ENCODE results near the gene DTNBP1.

DTNBP1 gene

GRCh38 chr6:15598273-15598798 is 64.5 kb downstream of the DTNBP1 start:
- no peaks in the 10 kb centered on the region for H3K36me3 ChIP-seq (ENCODE audit: insufficient read depth, low read depth, low read length)
- H3K4me3 ChIP-seq (ENCODE audit: low read length) = no peak overlapping the region
- H3K27ac ChIP-seq (ENCODE audit: low read length) = no peak overlapping the region
- H3K9me3 ChIP-seq (ENCODE audit: insufficient read depth, low read depth, low read length) = no peaks in the 10 kb centered on the region
- H3K27me3 ChIP-seq (ENCODE audit: insufficient read depth, low read length) = no peaks in the 10 kb centered on the region
- H3K9ac ChIP-seq (ENCODE audit: low read depth, low read length) = no peak overlapping the region
- H3K4me1 ChIP-seq (ENCODE audit: insufficient read depth, low read length) = peaks cover 6% of the 10 kb centered on the region; the same call in 1 of the 2 replicates

GRCh38 chr6:15596186-15596896 is 66.5 kb downstream of the DTNBP1 start:
- H3K27ac ChIP-seq (ENCODE audit: low read length) = no peak overlapping the region
- H3K9ac ChIP-seq (ENCODE audit: low read depth, low read length) = no peak overlapping the region
- H3K4me1 ChIP-seq (ENCODE audit: insufficient read depth, low read length) = no peaks in the 10 kb centered on the region
- no peaks in the 10 kb centered on the region for H3K36me3 ChIP-seq (ENCODE audit: insufficient read depth, low read depth, low read length)
- no peaks in the 10 kb centered on the region for H3K27me3 ChIP-seq (ENCODE audit: insufficient read depth, low read length)
- H3K4me3 ChIP-seq (ENCODE audit: low read length) = no peak overlapping the region
- H3K9me3 ChIP-seq (ENCODE audit: insufficient read depth, low read depth, low read length) = no peaks in the 10 kb centered on the region

GRCh38 chr6:15595461-15596173 is 67.2 kb downstream of the DTNBP1 start:
- Histone ChIP-seq H3K4me1 (ENCODE audit: insufficient read depth, low read length) (no peaks in the 10 kb centered on the region), H3K9ac (ENCODE audit: low read depth, low read length) (no peak overlapping the region), H3K27me3 (ENCODE audit: insufficient read depth, low read length) (no peaks in the 10 kb centered on the region), H3K36me3 (ENCODE audit: insufficient read depth, low read depth, low read length) (no peaks in the 10 kb centered on the region), H3K27ac (ENCODE audit: low read length) (no peak overlapping the region), H3K4me3 (ENCODE audit: low read length) (no peak overlapping the region), H3K9me3 (ENCODE audit: insufficient read depth, low read depth, low read length) (no peaks in the 10 kb centered on the region)

DNA sequence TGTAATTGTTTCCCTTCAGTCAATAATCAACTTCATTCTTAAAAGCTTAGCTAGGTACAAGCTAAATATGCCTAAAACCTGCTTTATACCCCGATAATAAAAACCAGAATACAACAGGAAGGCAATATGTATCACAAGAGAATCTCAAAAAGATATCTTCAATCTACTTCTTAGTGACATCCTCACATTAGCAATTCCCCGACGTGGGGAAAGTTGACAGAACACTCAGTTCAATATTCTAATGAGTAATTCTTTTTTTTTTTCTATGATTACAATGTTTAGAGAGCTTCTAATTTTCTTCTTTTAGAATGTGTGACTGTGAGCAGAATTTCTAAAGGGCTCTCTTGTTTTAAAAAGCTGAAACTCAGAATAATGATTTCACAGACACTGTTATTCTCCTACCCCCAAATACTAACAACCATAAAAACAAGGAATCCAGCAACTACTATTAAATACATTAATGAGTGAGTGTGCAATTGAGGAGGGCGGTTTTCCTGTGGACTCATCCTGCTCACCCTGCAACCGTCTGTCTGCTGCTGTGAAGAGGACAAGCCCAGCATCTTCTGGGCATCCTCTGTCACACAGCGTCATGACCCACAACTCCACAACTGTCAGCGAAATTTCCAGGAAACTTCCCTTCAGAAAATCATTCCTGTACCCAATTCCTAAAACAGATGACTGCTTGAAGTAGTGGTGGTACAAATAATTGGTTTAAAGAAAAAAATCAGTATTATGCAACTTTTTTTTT is 68.1 kb downstream of the DTNBP1 start:
- Histone ChIP-seq H3K4me3 (ENCODE audit: low read length) (no peak overlapping the region), H3K36me3 (ENCODE audit: insufficient read depth, low read depth, low read length) (no peaks in the 10 kb centered on the region), H3K27ac (ENCODE audit: low read length) (no peak overlapping the region), H3K9me3 (ENCODE audit: insufficient read depth, low read depth, low read length) (no peaks in the 10 kb centered on the region), H3K27me3 (ENCODE audit: insufficient read depth, low read length) (no peaks in the 10 kb centered on the region), H3K9ac (ENCODE audit: low read depth, low read length) (no peak overlapping the region), H3K4me1 (ENCODE audit: insufficient read depth, low read length) (no peaks in the 10 kb centered on the region)

DNA sequence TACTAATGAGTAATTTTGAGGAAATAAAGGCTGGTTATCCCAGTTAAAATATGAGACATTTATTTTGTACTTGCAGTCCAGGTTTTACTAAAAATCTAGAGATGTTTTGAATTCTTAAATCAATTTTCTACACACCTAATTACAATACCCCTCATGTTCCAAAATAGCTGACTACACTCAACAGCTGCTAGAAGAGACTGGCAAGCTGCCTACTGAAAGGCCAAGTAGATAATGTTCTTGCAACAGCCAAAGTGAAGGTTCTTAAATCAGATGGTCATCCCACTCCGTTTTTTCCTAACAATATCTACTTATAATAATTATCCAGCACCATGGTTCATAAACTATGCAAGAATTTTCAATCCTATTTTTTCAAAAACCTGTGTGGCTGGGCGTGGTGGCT is 69.0 kb downstream of the DTNBP1 start:
- no peaks in the 10 kb centered on the region for H3K4me1 ChIP-seq (ENCODE audit: insufficient read depth, low read length)
- H3K9ac ChIP-seq (ENCODE audit: low read depth, low read length) = no peak overlapping the region
- no peaks in the 10 kb centered on the region for H3K36me3 ChIP-seq (ENCODE audit: insufficient read depth, low read depth, low read length)
- no peaks in the 10 kb centered on the region for H3K27me3 ChIP-seq (ENCODE audit: insufficient read depth, low read length)
- no peak overlapping the region for H3K4me3 ChIP-seq (ENCODE audit: low read length)
- H3K9me3 ChIP-seq (ENCODE audit: insufficient read depth, low read depth, low read length) = no peaks in the 10 kb centered on the region
- no peak overlapping the region for H3K27ac ChIP-seq (ENCODE audit: low read length)

GRCh38 chr6:15592610-15593009 is 70.2 kb downstream of the DTNBP1 start:
- H3K9ac ChIP-seq (ENCODE audit: low read depth, low read length) = no peak overlapping the region
- no peaks in the 10 kb centered on the region for H3K36me3 ChIP-seq (ENCODE audit: insufficient read depth, low read depth, low read length)
- H3K27me3 ChIP-seq (ENCODE audit: insufficient read depth, low read length) = no peaks in the 10 kb centered on the region
- no peak overlapping the region for H3K27ac ChIP-seq (ENCODE audit: low read length)
- no peak overlapping the region for H3K4me3 ChIP-seq (ENCODE audit: low read length)
- no peaks in the 10 kb centered on the region for H3K4me1 ChIP-seq (ENCODE audit: insufficient read depth, low read length)
- no peaks in the 10 kb centered on the region for H3K9me3 ChIP-seq (ENCODE audit: insufficient read depth, low read depth, low read length)

DNA sequence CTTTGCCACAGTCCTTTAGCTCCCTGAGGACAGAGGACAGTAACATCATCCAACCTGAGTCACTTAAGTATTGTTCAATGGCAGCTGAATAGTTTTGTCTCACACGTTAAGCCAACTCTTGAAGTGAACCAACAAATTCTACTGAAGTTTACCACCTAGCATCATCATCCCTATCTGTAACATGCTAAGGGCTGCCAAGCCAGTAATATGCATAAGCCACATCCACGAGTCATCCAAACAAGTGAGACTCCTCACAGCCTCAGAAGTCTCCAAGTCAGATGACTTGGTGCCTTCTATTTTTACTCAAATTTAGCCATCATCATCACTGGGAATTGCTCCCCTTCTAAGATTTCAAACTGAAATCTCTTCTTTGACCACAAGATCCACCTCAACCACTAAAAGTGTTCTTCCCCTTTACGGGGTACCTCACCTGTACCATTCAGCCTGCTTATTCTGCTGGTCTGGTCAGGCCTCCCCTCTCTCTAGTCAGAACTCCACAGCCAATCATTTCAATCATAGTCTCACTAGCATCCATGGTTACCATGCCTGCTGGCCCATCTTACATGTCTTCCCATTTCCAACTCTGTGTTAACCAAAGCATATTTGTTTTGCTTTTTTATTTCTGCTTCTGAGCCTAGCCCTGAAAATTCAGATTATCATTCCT is 73.7 kb downstream of the DTNBP1 start:
- no peaks in the 10 kb centered on the region for H3K27me3 ChIP-seq (ENCODE audit: insufficient read depth, low read length)
- no peaks in the 10 kb centered on the region for H3K9me3 ChIP-seq (ENCODE audit: insufficient read depth, low read depth, low read length)
- H3K27ac ChIP-seq (ENCODE audit: low read length) = no peak overlapping the region
- H3K9ac ChIP-seq (ENCODE audit: low read depth, low read length) = no peak overlapping the region
- H3K36me3 ChIP-seq (ENCODE audit: insufficient read depth, low read depth, low read length) = no peaks in the 10 kb centered on the region
- no peak overlapping the region for H3K4me3 ChIP-seq (ENCODE audit: low read length)
- H3K4me1 ChIP-seq (ENCODE audit: insufficient read depth, low read length) = peaks cover 8% of the 10 kb centered on the region; the same call in 1 of the 2 replicates

- peaks cover 8% of the 10 kb centered on the region; the same call in 1 of the 2 replicates for H3K4me1 ChIP-seq (ENCODE audit: insufficient read depth, low read length)
- no peaks in the 10 kb centered on the region for H3K27me3 ChIP-seq (ENCODE audit: insufficient read depth, low read length)
- H3K9me3 ChIP-seq (ENCODE audit: insufficient read depth, low read depth, low read length) = no peaks in the 10 kb centered on the region
- no peak overlapping the region for H3K9ac ChIP-seq (ENCODE audit: low read depth, low read length)
- H3K27ac ChIP-seq (ENCODE audit: low read length) = no peak overlapping the region
- H3K4me3 ChIP-seq (ENCODE audit: low read length) = no peak overlapping the region
- H3K36me3 ChIP-seq (ENCODE audit: insufficient read depth, low read depth, low read length) = no peaks in the 10 kb centered on the region
Observed at GRCh38 chr6:15586503-15586902, 76.3 kb downstream of the DTNBP1 start.

GRCh38 chr6:15585760-15586214 is 77.0 kb downstream of the DTNBP1 start:
- Histone ChIP-seq H3K4me1 (ENCODE audit: insufficient read depth, low read length) (peaks cover 8% of the 10 kb centered on the region; the same call in 1 of the 2 replicates), H3K27me3 (ENCODE audit: insufficient read depth, low read length) (no peaks in the 10 kb centered on the region), H3K36me3 (ENCODE audit: insufficient read depth, low read depth, low read length) (no peaks in the 10 kb centered on the region), H3K27ac (ENCODE audit: low read length) (no peak overlapping the region), H3K9ac (ENCODE audit: low read depth, low read length) (no peak overlapping the region), H3K4me3 (ENCODE audit: low read length) (no peak overlapping the region; the same call in 1 of the 2 replicates), H3K9me3 (ENCODE audit: insufficient read depth, low read depth, low read length) (no peaks in the 10 kb centered on the region)

DNA sequence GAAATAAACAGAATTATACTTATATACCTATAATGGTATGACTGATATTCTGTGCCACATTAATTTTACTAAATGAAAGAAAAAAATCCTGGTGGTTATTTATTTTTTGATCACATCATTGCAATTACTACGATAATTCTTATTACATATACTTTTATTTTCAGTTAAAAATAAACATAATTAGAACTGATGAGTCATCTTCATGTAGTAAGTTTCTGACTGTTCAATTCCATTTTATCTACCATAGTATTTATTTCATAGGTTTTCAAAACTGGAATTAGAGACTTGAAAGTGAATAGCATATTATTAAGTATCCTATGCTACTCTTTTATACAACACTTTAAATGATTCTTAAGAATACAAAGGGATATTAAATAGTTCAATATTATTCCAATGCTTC is 80.3 kb downstream of the DTNBP1 start:
- H3K4me1 ChIP-seq (ENCODE audit: insufficient read depth, low read length) = peaks cover 16% of the 10 kb centered on the region; the same call in 1 of the 2 replicates
- no peak overlapping the region for H3K27ac ChIP-seq (ENCODE audit: low read length)
- H3K9me3 ChIP-seq (ENCODE audit: insufficient read depth, low read depth, low read length) = no peaks in the 10 kb centered on the region
- no peaks in the 10 kb centered on the region for H3K36me3 ChIP-seq (ENCODE audit: insufficient read depth, low read depth, low read length)
- H3K27me3 ChIP-seq (ENCODE audit: insufficient read depth, low read length) = no peaks in the 10 kb centered on the region
- no peak overlapping the region for H3K9ac ChIP-seq (ENCODE audit: low read depth, low read length)
- no peak overlapping the region for H3K4me3 ChIP-seq (ENCODE audit: low read length)

DNA sequence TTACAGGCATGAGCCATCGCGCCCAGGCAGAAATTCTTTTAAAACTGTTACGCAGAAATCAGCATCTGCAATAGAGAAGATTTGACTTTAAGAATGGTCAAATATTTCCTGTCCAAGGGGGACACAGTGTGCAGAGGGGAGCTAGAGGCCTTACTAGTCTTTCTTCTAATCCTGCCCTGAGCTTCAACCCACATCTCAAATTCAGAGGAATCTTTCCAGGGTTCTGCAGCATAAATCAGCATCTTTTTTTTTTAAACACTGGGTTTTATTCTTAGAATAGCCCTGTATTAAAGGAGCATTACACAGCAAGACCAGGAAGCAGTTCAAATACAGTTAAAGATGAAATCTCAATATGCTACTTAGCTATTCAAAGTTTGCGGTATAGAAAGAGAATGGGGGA is 81.1 kb downstream of the DTNBP1 start:
- Histone ChIP-seq H3K4me1 (ENCODE audit: insufficient read depth, low read length) (peaks cover 16% of the 10 kb centered on the region; the same call in 1 of the 2 replicates), H3K27ac (ENCODE audit: low read length) (no peak overlapping the region), H3K27me3 (ENCODE audit: insufficient read depth, low read length) (no peaks in the 10 kb centered on the region), H3K9ac (ENCODE audit: low read depth, low read length) (no peak overlapping the region), H3K36me3 (ENCODE audit: insufficient read depth, low read depth, low read length) (no peaks in the 10 kb centered on the region), H3K9me3 (ENCODE audit: insufficient read depth, low read depth, low read length) (no peaks in the 10 kb centered on the region), H3K4me3 (ENCODE audit: low read length) (no peak overlapping the region)

Measured in iPS-20b (cell line).